Hepatocyte (in vitro differentiated cells): ENCODE measurements around the gene PPP2R5C. TPM values are rescaled to one million over a fixed set of nuclear protein-coding genes. Genes with fewer than 3 reads are reported as not detected.

Experiments used
- DNase-seq: peaks from one replicate; pipeline ENCODE4 v3.0.0-alpha.2; 2016; ENCODE audit warnings: low spot score
- H2AFZ ChIP-seq: fragments of 200-600 bp; sonication (generic); 2 replicates; pipeline ENCODE4 v1.6.0; 2016; ENCODE audit warnings: antibody characterized with exemption, mild to moderate bottlenecking
- H3K27ac ChIP-seq: fragments of 200-600 bp; sonication (generic); 2 replicates; pipeline ENCODE4 v1.5.1; 2016; ENCODE audit warnings: mild to moderate bottlenecking
- H3K27me3 ChIP-seq: fragments of 200-600 bp; sonication (generic); 2 replicates; pipeline ENCODE4 v1.6.1; 2016
- H3K36me3 ChIP-seq: fragments of 200-600 bp; sonication (generic); replicated peaks from 2 replicates; pipeline ENCODE4 v1.5.1; 2016; ENCODE audit warnings: low read depth; ENCODE audit not compliant: insufficient read depth
- H3K4me1 ChIP-seq: fragments of 200-600 bp; sonication (generic); 2 replicates; pipeline ENCODE4 v1.5.1; 2016; ENCODE audit warnings: mild to moderate bottlenecking, moderate library complexity; ENCODE audit not compliant: insufficient read depth
- H3K4me2 ChIP-seq: fragments of 200-600 bp; sonication (generic); 2 replicates; pipeline ENCODE4 v1.6.0; 2016
- H3K4me3 ChIP-seq: fragments of 200-600 bp; sonication (generic); 2 replicates; pipeline ENCODE4 v1.5.1; 2016; ENCODE audit warnings: mild to moderate bottlenecking
- H3K79me2 ChIP-seq: fragments of 200-600 bp; sonication (generic); 2 replicates; pipeline ENCODE4 v1.6.0; 2017; ENCODE audit warnings: mild to moderate bottlenecking
- H3K9me2 ChIP-seq: fragments of 200-600 bp; sonication (generic); replicated peaks from 2 replicates; pipeline ENCODE4 v1.6.0; 2017; ENCODE audit warnings: mild to moderate bottlenecking; ENCODE audit not compliant: insufficient read depth
- H3K9me3 ChIP-seq: fragments of 200-600 bp; sonication (generic); 2 replicates; pipeline ENCODE4 v1.5.1; 2016; ENCODE audit warnings: low read depth, mild to moderate bottlenecking
- H4K20me1 ChIP-seq: fragments of 200-600 bp; sonication (generic); 2 replicates; pipeline ENCODE4 v1.6.0; 2016; ENCODE audit warnings: mild to moderate bottlenecking; ENCODE audit not compliant: insufficient read depth, poor library complexity, severe bottlenecking
- EZH2 ChIP-seq: fragments of 200-600 bp; sonication (generic); IDR thresholded peaks from 2 replicates; pipeline ENCODE4 v1.6.1; 2016; ENCODE audit warnings: antibody characterized with exemption, mild to moderate bottlenecking, borderline replicate concordance
- EZH2phosphoT487 ChIP-seq: fragments of 200-600 bp; sonication (generic); IDR thresholded peaks from one replicate; pipeline ENCODE4 v1.6.1; 2018; ENCODE audit warnings: antibody characterized with exemption, mild to moderate bottlenecking, low read depth, moderate library complexity; ENCODE audit not compliant: unreplicated experiment, severe bottlenecking
- WGBS: methylation state at CpG from one replicate; pipeline ENCODE4 v1.1.6; 2016; ENCODE audit warnings: low lambda C conversion rate; ENCODE audit errors: missing lambda C conversion rate; 5-methylcytosine and 5-hydroxymethylcytosine counted together
- polyA plus RNA-seq: library from polyadenylated mRNA; unstranded; fragments of >200 nt; fragmentation: Nextera tagmentation; extraction: Ambion mirVana; gene quantifications from 2 replicates; pipeline ENCODE4 v1.2.1, GENCODE V29; 2016
- total RNA-seq: library from RNA; depleted of rRNA; stranded (reverse); fragments of >200 nt; gene quantifications from 2 replicates; pipeline ENCODE4 v1.2.3, GENCODE V29; 2014
- TF ChIP-seq, protein P1 (sequence below): fragments of 200-600 bp; sonication (generic); IDR thresholded peaks from 2 replicates; pipeline ENCODE4 v1.5.1; 2016; ENCODE audit warnings: antibody characterized with exemption, mild to moderate bottlenecking; ENCODE audit not compliant: poor library complexity

The PPP2R5C gene
- total and polyA plus RNA-seq, 2 experiments from 2014 or later, result 47.4 to 78.0 TPM

DNA sequence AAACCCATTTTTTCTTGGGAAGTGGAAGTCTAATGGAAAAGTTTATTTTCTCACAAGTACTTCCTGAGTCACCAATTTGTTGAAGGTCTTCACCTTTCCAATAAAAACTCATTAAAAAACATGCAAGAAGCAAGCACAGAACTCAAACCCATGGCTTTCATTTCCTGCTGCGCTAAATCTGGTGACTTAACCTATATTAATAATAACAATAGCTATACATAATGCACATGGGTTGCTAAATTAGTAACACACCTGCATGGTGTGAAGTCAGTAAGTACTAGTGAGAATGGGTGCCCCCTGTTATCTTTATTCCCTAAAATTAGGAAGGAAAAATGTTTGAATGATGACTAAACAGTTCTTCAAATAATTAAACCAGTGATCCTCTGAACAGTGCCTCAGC lies 52.3 kb downstream of the PPP2R5C start:
- TF ChIP-seq EZH2 (no peak), EZH2phosphoT487 (no peak)
- TF ChIP-seq, protein P1, sequence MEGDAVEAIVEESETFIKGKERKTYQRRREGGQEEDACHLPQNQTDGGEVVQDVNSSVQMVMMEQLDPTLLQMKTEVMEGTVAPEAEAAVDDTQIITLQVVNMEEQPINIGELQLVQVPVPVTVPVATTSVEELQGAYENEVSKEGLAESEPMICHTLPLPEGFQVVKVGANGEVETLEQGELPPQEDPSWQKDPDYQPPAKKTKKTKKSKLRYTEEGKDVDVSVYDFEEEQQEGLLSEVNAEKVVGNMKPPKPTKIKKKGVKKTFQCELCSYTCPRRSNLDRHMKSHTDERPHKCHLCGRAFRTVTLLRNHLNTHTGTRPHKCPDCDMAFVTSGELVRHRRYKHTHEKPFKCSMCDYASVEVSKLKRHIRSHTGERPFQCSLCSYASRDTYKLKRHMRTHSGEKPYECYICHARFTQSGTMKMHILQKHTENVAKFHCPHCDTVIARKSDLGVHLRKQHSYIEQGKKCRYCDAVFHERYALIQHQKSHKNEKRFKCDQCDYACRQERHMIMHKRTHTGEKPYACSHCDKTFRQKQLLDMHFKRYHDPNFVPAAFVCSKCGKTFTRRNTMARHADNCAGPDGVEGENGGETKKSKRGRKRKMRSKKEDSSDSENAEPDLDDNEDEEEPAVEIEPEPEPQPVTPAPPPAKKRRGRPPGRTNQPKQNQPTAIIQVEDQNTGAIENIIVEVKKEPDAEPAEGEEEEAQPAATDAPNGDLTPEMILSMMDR, result no peak
- H3K4me1 ChIP-seq, result peaks cover 22% of the 10 kb centered on the region
- H4K20me1 ChIP-seq, result peaks cover 60% of the 10 kb centered on the region
- no peaks in the 10 kb centered on the region for H3K9me3 ChIP-seq
- H3K4me2 ChIP-seq, result no peak overlapping the region
- H3K9me2 ChIP-seq, result no peaks in the 10 kb centered on the region
- no peaks in the 10 kb centered on the region for H3K27me3 ChIP-seq
- peaks cover 84% of the 10 kb centered on the region for H3K79me2 ChIP-seq
- no peak overlapping the region for H3K4me3 ChIP-seq
- DNase-seq, result no peak
- 90% methylated on average over 1 of the region's 1 CpG for WGBS
- no peak overlapping the region for H3K27ac ChIP-seq
- H2AFZ ChIP-seq, result no peak overlapping the region
- no peaks in the 10 kb centered on the region for H3K36me3 ChIP-seq

DNA sequence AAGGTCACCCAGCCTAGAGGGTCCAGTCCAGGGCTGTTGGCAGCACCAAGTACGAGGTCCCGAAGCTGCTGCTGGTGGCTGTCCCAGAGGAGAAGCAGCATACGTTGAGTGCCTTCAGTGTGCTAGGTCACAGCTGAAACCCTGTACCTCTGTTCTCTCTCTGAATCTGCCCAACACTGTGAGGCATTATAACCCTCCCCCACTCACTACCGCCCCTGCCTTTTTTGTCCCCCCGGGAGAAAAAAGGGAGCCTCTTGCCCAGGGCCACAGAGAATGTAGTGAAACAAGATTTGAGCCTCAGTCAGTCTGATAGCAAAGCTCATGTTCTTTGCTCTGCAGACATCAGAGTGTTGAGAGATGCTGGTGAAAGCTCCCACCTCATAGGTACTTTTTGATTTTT lies 53.4 kb downstream of the PPP2R5C start:
- no peaks in the 10 kb centered on the region for H3K9me2 ChIP-seq
- H3K27ac ChIP-seq, result no peak overlapping the region
- 79% methylated on average over 5 of the region's 5 CpGs for WGBS
- no peaks in the 10 kb centered on the region for H3K27me3 ChIP-seq
- no peaks in the 10 kb centered on the region for H3K9me3 ChIP-seq
- H3K36me3 ChIP-seq, result no peaks in the 10 kb centered on the region
- TF ChIP-seq EZH2, result no peak
- no peak for TF ChIP-seq EZH2phosphoT487
- TF ChIP-seq, protein P1, result no peak
- H3K4me3 ChIP-seq, result no peak overlapping the region
- peaks cover 19% of the 10 kb centered on the region for H3K4me1 ChIP-seq
- no peak overlapping the region for H3K4me2 ChIP-seq
- H2AFZ ChIP-seq, result no peak overlapping the region
- DNase-seq, result no peak
- peaks cover 95% of the 10 kb centered on the region for H3K79me2 ChIP-seq
- H4K20me1 ChIP-seq, result peaks cover 69% of the 10 kb centered on the region

DNA sequence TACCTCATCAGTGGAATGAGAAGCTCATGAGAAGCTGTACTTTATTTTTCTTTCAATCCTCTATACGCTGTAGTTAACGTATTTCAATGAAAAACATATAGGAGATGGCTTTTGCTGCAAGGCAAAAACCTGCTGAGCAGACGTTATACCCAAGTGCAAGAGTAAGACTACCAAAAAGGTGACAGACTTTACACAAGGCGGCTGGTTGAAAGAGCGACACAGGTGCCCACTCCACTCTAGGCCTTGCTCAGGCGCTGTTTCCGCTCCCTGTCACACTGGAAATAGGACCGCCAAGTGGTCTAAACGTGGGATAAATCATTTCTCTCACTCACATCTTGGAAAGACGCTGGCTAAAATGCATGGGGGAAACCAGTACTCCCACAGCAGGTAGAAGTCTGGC lies 54.5 kb downstream of the PPP2R5C start:
- H4K20me1 ChIP-seq, result peaks cover 76% of the 10 kb centered on the region

More for the DNA sequence above, 54.5 kb downstream of the PPP2R5C start:
- Histone ChIP-seq H2AFZ (no peak overlapping the region), H3K4me3 (no peak overlapping the region), H3K27me3 (no peaks in the 10 kb centered on the region), H3K4me2 (no peak overlapping the region), H3K27ac (no peak overlapping the region), H3K9me3 (no peaks in the 10 kb centered on the region), H3K9me2 (no peaks in the 10 kb centered on the region), H3K4me1 (peaks cover 19% of the 10 kb centered on the region), H3K79me2 (peaks cover 100% of the 10 kb centered on the region), H3K36me3 (no peaks in the 10 kb centered on the region)
- no peak for DNase-seq
- WGBS, result 92% methylated on average over 10 of the region's 10 CpGs
- no peak for TF ChIP-seq EZH2
- no peak for TF ChIP-seq EZH2phosphoT487
- TF ChIP-seq, protein P1, result no peak
